NCI-H1417 (cell line): Measurements from ENCODE around the gene MUC5AC.
"Not testable (repeated sequence)": the region's sequence is repeated elsewhere in the genome, so short reads cannot be mapped to it uniquely, and the experiment has no call there.

Experiments
- DNase-seq, 3 experiments: peaks; one replicate each; lab custom pipeline; 2025; lab: John Stamatoyannopoulos, UW

Gene MUC5AC

DNA sequence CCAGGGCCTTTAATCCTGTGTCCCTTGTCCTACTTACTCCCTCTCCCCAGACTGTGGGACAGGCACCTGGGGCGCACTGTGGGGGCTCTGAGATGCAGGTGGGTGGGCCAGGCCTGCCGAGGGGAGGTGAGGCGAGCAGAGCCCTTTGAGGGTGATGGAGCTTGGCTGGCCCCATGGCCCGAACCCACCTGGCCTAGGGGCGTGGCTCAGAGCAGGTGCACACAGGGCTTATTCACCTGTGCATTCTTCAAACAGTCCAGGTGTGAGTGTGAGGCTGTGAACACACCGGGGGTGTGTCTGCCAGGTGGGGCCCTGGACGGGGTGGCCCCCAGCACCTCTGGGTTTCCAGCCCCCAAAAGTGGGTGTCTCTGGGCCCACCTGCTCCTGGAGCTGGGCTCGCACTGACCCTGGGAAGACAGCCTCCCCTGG is 9.0 kb upstream of the MUC5AC start:
- no peak for DNase-seq

DNA sequence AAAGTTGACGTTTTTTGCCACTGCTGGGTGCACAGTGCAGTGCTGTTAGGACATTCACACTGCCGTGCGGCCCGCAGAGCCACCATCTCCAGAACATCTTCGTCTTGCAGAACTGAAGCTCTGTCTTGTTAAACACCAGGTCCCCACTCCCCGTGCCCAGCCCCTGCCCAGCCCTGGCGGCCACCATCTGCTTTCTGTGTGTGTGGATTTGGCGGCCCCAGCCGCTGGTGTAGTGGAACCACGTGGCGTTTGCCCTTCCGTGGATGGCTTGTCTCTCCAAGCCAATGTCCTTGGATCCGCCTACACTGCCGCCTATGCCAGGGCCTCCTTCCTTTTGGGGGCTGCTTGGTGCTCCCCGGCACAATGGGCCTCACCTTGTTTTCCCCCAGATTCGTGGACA is 8.2 kb upstream of the MUC5AC start:
- DNase-seq: no peak

DNA sequence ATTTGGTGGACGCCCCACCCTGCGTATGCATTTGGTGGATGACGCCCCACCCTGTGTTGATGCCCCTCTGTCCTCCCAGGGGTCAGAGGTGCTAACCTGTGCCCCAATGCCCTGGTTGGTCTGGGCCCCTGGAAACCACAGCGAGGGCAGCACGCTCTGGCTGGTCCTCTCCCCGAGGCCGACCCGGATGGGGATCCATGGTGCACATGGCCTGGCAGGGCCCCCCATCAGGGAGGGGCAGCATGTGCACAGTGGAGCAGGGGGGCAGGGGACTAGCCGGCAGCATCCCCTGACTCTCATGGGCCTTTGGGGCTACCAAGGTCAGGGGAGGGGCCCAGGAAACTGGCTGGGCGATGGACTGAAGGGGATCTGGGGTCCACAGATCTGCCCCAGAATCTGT is 7.6 kb upstream of the MUC5AC start:
- no peak for DNase-seq

DNA sequence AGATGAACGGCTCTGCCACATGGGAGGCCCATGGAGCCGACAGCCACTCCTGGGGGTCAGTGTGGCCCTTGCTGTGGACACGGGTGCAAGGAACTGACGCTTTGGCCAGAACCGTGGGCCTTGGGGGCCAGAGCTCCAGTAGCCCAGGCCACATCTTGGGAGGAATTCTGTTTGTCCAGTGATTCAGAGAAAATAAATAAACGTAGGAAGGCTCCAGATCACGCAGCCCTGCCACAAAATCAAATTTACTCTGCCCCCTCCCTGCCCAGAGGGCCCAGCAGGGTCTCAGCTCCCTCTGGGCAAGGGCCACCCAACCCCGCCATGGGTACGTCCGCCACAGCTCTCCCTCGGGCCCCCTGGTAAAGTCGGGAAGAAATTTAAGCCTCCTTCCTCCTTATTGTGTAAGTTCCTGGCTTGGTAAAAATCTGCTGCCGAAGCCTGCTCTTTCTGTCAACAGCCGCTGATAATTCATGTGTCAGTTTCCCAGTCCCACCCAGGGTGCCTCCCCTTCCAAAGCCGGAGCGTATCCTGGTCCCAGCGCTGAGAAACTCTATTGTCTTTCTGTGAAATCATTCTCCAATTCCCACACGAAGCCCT is 6.9 kb upstream of the MUC5AC start:
- no peak for DNase-seq

DNA sequence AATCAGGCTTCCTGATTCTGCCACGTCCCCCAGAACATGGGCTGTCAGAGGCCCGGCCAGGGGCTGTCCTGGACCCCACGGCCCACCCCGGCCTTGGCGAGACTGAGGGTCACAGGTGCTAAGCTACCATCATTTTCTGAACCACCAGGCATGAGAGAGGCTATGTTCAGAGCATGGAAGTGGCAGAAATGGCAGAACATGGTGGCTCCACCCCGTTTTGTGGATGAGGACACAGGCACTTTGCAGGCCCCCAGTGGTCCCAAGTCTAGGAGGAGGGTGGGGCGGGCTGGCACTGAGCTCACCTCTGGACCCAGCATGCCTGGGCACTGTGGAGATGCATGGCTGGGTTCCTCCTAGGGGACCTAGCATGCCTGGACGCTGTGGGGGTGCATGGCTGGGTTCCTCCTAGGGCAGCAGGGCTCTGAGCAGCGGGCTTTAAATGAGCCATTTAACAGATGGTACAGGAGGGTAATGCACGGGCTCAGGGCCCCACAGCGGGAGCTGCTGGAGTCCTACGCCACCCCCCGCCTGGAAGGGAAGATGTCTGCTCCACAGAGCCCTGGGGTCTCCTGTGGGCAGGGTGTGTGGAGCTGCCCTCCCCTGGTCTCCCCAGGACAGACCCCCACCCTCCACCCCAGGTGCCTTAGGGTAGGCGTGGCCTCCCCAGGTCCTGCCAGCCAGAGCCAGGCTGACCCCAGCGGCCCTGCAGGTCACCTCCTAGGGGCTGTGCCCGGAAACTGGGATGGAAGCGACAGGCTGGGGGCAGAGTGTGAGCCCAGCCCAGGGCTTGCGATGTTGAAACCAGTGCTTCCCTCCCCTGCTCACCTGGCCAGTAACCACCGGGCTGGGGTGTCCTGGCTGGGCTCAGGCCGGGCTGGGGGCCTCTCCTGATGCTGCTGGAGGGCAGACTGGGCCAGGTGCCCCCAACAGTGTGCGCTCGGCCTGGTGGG is 6.1 kb upstream of the MUC5AC start:
- no peak for DNase-seq

DNA sequence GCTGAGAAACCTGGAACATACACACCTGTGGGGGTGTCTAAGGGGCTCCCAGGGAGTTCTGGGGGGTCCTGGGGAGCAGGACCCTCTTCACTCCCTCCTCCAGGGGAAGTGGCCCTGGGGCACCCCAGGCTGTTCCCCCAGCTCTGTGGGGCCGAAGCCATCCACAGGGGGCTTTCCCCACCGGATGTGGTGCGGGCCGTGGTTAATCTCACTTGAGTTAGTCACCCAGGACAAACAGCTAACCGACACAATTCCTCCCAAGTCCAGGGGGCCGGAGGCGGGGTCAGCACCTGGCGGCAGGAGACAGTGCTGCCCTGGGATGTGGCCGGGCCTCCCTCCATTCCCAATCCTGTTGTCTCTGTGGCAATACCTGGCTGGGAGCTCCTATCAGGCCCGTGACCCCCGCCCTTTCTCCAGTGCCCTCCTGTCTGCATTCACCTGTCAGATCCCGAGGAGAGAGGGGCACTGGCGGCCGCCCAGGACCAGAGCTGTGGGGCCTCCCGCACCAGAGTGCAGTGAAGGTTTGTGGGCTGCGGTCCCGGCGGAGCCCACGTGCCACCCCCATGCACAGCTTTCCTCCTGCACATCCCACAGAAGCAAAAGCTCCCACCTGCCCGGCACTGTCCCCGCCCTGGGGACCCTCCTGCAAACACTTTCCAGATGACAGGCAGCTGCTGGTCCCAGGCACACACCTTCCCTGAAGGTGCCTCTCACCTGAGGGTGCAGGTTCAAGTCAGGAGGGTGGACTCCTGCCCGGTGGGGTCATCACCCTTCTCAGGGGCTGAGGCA is 5.2 kb upstream of the MUC5AC start:
- no peak for DNase-seq

DNA sequence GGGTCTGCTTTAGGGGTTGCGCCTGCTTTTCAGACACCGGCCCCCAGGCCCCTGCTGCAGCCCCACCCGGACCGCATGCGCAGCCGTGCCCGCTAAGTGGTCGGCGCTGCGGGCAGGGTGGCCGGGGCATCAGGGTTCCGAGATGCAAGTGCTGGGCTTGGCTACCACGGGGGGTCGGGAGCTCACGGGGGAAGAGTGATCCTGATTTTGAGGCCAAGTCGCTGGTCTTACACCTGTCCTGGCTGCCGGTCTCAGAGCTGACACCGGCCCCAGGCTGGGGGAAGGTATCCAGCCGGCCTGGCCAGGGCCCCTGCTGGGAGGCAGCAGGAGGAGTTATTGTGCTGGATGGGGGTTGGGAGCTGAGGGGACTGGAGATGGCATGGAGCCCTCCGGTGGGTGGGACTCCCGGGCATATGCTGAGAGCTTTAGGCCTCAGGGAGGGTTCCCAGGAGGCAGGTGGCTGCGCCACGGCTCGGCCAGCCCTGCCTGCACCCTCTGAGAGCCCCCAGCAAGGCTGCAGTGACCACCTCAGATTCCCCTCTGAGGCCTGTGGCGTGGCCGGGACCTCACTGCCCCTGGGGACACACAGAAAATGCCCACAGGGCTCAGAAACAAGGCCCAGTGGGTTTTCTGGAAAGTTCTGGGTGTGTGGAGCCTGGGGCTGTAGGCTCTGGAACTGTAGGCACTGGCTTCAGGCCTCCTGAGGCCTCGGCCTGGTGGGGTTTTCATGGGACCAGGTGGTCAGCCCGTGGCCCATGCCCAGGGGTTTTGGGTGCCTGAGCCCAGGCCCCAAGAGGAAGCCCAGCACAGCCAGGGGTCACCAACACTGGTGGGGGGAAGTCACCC is 4.4 kb upstream of the MUC5AC start:
- DNase-seq: peak in 2 of 3 experiments; percentile 36 to 66

DNA sequence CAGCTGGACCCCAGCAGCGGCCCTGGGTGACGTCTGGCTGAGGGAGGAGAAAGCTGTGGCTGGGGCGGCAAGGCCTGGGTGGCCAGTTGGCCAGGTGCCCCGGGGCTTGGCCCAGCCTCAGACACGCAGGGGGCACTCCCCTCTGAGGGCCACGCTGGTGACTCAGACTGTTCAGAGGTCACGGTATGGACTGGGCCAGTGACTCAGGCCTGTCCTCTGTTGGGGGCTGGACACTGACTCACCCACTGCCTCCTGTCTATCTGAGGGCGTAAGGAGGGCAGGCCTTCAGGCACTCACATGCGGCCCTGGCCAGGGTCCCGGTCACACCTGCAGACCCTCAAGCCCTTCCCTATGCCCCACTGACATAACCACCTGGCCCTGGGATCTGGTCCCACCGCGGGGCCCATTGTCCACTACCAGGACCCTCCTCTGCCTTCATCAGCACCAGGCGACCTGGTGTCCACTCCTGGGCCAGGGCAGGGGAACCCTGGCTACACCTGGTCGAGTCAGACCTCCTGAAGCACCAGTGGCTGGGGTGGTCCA is 3.7 kb upstream of the MUC5AC start:
- DNase-seq: no peak

DNA sequence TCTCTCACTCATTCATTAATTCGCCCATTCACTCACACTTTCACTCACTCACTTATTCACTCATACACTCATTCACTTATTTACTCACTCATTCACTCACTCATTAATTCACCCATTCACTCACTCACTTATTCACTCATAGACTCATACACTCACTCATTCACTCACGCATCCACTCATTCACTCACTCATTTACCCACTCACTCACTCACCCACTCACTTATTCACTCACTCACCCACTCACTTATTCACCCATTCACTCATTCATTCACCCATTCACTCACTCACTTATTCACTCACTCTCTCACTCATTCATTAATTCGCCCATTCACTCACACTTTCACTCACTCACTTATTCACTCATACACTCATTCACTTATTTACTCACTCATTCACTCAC is 3.1 kb upstream of the MUC5AC start:
- not testable (repeated sequence) for DNase-seq

DNA sequence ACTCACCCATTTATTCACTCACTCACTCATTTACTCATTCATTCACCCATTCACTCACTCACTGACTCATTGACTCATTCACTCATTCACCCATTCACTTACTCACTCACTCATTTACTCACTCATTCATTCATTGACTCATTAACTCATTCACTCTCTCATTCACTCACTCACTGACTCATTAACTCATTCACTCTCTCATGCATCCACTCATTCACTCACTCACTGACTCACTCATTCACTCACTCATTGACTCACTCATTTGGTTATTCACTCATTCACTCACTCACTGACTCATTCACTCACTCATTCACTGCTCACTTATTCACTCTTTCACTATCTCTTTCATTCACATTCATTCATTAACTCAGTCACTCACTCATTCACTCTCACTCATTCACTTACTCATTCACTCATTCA is 2.5 kb upstream of the MUC5AC start:
- no peak for DNase-seq

DNA sequence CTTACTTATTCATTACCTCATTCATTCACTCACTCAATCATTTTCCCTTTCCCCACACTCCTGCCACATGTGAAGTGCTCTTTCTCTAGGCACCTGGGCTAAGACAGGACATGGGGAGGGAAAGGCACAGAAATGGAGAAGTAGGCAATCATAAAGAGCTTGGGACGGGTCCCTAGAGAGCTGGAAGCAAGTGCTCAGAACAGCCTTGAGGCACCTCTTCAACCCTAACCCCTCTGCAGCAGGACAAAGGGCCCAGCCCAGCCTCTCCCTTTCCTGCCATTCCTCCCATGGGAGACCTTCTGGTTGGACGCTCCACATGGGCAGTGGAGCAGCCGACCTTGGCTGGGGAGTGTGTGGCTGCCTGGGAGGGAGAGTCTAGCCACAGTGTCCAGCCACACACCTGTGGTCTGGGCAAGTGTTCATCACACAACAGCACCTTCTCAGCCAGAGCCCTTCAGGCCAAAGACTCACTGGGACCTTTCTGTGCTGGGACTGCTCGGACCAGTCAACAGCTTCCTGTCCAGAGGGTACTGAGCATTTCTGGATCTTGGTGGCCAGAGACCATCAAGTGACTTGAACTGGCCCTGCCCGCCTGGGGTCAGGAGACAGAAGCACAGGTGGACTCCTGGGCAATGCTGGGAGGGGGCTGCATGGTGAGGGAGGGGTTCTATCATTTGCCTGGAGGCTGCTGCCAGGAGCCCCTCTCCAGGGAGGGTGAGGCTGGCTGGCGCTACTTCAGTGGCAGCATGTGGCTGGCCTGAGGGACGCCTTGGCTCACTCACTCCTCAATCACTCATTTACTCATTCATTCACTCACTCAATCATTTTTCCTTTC is 1.0 kb upstream of the MUC5AC start:
- DNase-seq: no peak

DNA sequence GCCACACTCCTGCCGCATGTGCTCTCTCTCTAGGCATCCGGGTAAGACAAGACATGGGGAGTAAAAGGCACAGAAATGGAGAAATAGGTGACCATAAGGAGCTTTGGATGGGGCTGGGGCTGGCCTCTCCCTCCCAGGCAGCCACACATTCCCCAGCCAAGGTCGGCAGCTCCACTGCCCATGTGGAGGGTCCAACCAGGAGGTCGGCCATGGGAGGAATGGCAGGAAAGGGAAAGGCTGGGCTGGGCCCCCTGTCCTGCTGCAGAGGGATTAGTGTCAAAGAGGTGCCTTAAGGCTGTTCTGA is 460 bp upstream of the MUC5AC start:
- DNase-seq: no peak

DNA sequence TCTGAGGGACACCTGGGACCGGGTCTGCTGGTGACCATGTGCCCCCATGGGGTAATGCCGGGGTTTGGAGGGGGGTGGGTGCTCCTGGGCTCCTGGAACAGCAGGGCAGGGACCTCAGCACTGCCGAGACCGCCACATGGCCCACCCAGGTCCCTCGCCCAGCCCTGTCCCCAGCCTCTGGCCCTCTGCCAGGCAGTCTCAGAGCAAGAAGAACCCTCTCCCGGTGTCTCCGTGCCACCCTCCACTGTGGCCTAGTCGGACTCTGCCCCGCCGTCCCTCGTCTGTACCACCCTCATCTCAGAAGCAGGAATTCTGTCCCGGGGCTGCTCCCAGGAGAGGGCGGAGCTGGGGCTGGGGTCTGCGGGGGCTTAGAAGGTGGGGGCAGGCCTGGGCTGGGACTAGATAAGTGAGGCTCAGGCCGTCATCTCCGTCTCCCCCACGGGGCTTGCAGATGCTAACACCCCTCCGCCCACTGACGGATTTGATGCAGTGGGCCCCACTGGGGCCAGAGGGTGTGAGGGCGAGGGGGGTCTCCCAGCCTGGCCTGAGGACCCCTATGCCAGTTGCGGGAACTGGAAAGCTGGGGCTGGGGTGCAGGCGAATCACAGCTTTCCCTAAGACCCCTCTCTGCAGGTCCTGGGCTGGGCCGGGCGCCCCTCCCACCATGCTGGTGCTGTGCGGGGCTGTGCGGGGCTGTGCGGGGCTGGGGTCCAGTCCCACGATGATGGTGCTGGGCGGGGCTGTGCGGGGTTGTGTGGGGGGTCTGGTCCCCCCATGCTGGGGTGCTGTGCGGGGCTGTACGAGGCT is 1.1 kb downstream of the MUC5AC start:
- no peak for DNase-seq

DNA sequence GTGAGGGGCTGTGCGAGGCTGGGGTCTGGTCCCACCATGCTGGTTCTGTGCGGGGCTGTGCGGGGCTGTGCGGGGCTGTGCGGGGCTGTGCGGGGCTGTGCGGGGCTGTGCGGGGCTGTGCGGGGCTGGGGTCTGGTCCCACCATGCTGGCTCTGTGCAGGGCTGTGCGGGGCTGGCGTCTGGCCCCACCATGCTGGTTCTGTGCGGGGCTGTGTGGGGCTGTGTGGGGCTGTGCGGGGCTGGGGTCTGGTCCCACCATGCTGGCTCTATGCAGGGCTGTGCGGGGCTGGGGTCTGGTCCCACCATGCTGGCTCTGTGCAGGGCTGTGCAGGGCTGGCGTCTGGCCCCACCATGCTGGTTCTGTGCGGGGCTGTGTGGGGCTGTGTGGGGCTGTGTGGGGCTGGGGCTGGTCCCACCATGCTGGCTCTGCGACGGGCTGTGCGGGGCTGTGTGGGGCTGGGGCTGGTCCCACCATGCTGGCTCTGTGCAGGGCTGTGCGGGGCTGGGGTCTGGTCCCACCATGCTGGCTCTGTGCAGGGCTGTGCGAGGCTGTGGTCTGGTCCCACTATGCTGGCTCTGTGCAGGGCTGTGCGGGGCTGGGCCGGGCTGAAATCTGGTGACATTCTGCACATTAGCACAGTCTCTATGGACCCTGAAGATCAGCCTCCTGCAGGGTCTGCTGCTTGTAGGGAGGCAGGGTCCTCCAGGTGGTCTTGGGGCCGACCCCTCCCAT is 1.9 kb downstream of the MUC5AC start:
- DNase-seq: not testable (repeated sequence)

DNA sequence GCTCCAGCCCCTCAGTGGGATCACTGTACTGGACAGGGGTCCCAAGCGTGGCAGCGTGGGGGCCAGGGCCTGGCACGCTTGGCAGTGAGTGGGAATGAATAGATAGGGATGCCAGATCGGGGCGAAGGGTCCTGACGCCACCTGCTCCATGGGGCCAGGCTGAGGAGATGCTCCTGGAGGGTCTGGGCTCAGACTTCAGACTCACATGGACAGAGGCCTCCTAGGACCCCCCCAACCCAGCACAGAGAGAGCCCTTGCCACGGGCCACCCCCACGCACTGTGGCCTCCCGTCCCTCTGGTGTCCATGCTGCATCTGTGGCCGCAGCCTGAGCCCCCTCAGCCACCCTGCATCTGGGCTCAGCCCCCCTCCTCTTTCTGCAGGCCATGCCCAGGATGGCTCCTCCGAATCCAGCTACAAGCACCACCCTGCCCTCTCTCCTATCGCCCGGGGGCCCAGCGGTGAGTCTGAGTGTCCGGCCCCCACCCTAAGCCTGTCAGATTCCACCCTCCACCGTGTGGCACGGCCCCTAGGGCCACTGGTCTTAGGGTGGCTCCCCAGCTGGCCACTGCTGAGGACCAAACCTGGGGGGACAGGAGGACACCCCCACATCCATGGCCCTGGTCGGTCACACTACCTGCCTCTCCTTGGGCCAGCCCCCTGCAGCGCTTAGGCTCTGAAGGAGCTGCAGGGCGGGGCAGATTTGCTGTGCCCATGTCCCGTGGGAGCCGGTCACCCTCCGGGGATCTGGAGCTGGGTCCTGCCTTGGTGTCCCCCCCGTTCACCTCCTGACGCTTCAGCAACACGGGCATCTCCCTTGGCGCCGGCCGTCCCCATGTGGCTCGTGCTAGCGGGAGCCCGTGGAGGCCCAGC is 2.7 kb downstream of the MUC5AC start:
- no peak for DNase-seq

DNA sequence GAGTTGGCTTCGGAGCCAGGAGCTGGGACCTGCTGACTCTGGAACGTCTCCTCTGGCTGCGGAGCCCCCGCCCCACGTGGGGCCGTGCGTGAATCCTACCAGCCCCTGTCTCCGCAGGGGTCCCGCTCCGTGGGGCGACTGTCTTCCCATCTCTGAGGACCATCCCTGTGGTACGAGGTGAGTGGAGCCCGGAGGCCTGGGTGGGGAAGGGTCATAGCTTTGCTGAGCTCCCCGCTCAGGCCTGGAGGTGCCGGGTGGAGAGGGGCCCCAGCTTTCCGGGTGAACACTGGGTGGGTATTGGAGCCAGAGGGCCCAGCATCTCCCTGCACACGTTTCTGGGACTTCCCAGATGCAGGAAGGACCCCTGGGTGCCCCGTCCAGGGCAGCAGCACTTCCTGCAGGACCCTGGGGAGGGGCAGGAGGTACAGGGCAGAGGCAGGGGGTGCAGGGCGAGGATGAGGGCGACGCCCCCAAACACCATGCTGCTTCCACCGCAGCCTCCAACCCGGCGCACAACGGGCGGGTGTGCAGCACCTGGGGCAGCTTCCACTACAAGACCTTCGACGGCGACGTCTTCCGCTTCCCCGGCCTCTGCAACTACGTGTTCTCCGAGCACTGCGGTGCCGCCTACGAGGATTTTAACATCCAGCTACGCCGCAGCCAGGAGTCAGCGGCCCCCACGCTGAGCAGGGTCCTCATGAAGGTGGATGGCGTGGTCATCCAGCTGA is 3.8 kb downstream of the MUC5AC start:
- DNase-seq: no peak

DNA sequence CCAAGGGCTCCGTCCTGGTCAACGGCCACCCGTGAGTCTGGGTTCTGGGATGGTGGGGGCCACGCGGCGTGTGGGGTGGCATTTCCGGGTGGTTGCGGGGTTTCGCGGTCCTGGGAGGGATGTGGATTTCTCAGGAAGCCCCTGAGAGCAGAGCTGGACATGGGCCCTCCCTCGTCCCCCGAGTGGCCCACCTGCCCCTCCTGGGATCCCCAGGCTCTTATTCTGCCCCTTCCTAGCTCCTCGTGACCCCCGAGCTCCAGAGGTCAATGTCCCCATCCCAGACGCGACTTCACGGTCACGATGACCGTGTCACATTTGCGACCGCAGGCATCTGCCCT is 4.4 kb downstream of the MUC5AC start:
- no peak for DNase-seq
